GM23338 (cell line): ENCODE results near the gene ZNF853. TPM values are rescaled to one million over a fixed set of nuclear protein-coding genes. Genes with fewer than 3 reads are reported as not detected.
A peak's percentile ranks its signal among the peaks of the same experiment; 100 is the strongest.

ENCODE experiments used
- ATAC-seq: fragments of 200-7000 bp; cut with Tn5 transposase; 3 replicates; pipeline ENCODE4 v1.9.1; 2020
- DNase-seq: peaks from one replicate; pipeline ENCODE4 v3.0.0-alpha.2; 2015; ENCODE audit warnings: low spot score
- H2AFZ ChIP-seq: fragments of 200-600 bp; sonication (generic); 2 replicates; pipeline ENCODE4 v1.8.0; 2016; ENCODE audit warnings: antibody characterized with exemption, mild to moderate bottlenecking, moderate library complexity
- H3F3A ChIP-seq: fragments of 200-600 bp; sonication (generic); replicated peaks from 2 replicates; pipeline ENCODE4 v1.8.0; 2017; ENCODE audit warnings: antibody characterized with exemption, mixed run types, low read depth
- H3K27ac ChIP-seq: fragments of 200-600 bp; sonication (generic); 2 replicates; pipeline ENCODE4 v1.6.1; 2016; ENCODE audit warnings: low read depth
- H3K27me3 ChIP-seq: fragments of 200-600 bp; sonication (generic); 2 replicates; pipeline ENCODE4 v1.8.0; 2016; ENCODE audit warnings: mild to moderate bottlenecking, mixed run types, moderate library complexity; ENCODE audit not compliant: insufficient read depth
- H3K36me3 ChIP-seq: fragments of 200-600 bp; sonication (generic); 2 replicates; pipeline ENCODE4 v1.8.0; 2016; ENCODE audit warnings: mild to moderate bottlenecking; ENCODE audit not compliant: insufficient read depth
- H3K4me1 ChIP-seq: fragments of 200-600 bp; sonication (generic); 2 replicates; pipeline ENCODE4 v1.8.0; 2016; ENCODE audit warnings: mild to moderate bottlenecking, moderate library complexity; ENCODE audit not compliant: insufficient read depth
- H3K4me2 ChIP-seq: fragments of 200-600 bp; sonication (generic); 2 replicates; pipeline ENCODE4 v1.7.1; 2017; ENCODE audit warnings: mixed run types
- H3K4me3 ChIP-seq: fragments of 200-600 bp; sonication (generic); 2 replicates; pipeline ENCODE4 v1.6.1; 2016; ENCODE audit warnings: mixed run types
- H3K79me2 ChIP-seq: fragments of 200-600 bp; sonication (generic); replicated peaks from 2 replicates; pipeline ENCODE4 v1.8.0; 2017; ENCODE audit warnings: mild to moderate bottlenecking; ENCODE audit not compliant: insufficient read depth
- H3K9me2 ChIP-seq: fragments of 200-600 bp; sonication (generic); 2 replicates; pipeline ENCODE4 v1.8.0; 2017; ENCODE audit not compliant: insufficient read depth
- H4K20me1 ChIP-seq: fragments of 200-600 bp; sonication (generic); replicated peaks from 2 replicates; pipeline ENCODE4 v1.8.0; 2017; ENCODE audit warnings: mild to moderate bottlenecking; ENCODE audit not compliant: insufficient read depth
- H3K27ac Mint-ChIP-seq: 2 replicates; pipeline ENCODE4 v1.8.0; 2020; ENCODE audit warnings: inconsistent platforms, mild to moderate bottlenecking, moderate library complexity, mixed read lengths
- H3K27me3 Mint-ChIP-seq: 3 replicates; pipeline ENCODE4 v1.8.0; 2022; ENCODE audit warnings: low read depth, mild to moderate bottlenecking, moderate library complexity, mixed read lengths, inconsistent platforms; ENCODE audit not compliant: insufficient read depth, poor library complexity
- H3K36me3 Mint-ChIP-seq: 3 replicates; pipeline ENCODE4 v1.8.0; 2021; ENCODE audit warnings: low read depth, mild to moderate bottlenecking, inconsistent platforms, moderate library complexity, mixed read lengths
- H3K4me1 Mint-ChIP-seq: 3 replicates; pipeline ENCODE4 v1.8.0; 2020; ENCODE audit warnings: mild to moderate bottlenecking, inconsistent platforms, mixed read lengths
- H3K4me3 Mint-ChIP-seq: 3 replicates; pipeline ENCODE4 v1.8.0; 2021; ENCODE audit warnings: moderate library complexity, mild to moderate bottlenecking, inconsistent platforms, mixed read lengths
- H3K9me3 Mint-ChIP-seq: 3 replicates; pipeline ENCODE4 v1.8.0; 2020; ENCODE audit warnings: moderate library complexity, mild to moderate bottlenecking, inconsistent platforms, mixed read lengths
- CREB1 ChIP-seq: fragments of 250-450 bp; sonication (Bioruptor Pico); IDR thresholded peaks from 2 replicates; pipeline ENCODE4 v1.5.0; 2020; ENCODE audit warnings: low read depth, mild to moderate bottlenecking, moderate library complexity
- CTCF ChIP-seq, 2 experiments: fragments of 200-600 bp in 1 of 2; sonication (generic) in 1 of 2; conservative IDR thresholded peaks; 2 replicates each; pipeline versions ENCODE4 v1.5.1 to v1.6.1; 2016 to 2017; ENCODE audit warnings: antibody characterized with exemption in 2 of 2, low read depth in 2 of 2, mild to moderate bottlenecking in 2 of 2, moderate library complexity in 1 of 2
- ETS1 ChIP-seq: IDR thresholded peaks from 2 replicates; pipeline ENCODE4 v1.6.1; 2016; ENCODE audit warnings: antibody characterized with exemption
- EZH2 ChIP-seq: fragments of 200-600 bp; sonication (generic); IDR thresholded peaks from one replicate; pipeline ENCODE4 v1.8.0; 2017; ENCODE audit warnings: antibody characterized with exemption, mild to moderate bottlenecking, low read depth; ENCODE audit not compliant: unreplicated experiment
- EZH2phosphoT487 ChIP-seq: fragments of 200-600 bp; sonication (generic); IDR thresholded peaks from one replicate; pipeline ENCODE4 v1.8.1; 2018; ENCODE audit warnings: antibody characterized with exemption; ENCODE audit not compliant: unreplicated experiment
- JUNB ChIP-seq: IDR thresholded peaks from one replicate; pipeline ENCODE4 v1.6.1; 2016; ENCODE audit warnings: antibody characterized with exemption; ENCODE audit not compliant: unreplicated experiment
- NANOG ChIP-seq: IDR thresholded peaks from 2 replicates; pipeline ENCODE4 v1.6.1; 2016; ENCODE audit warnings: antibody characterized with exemption, borderline replicate concordance
- POLR2AphosphoS5 ChIP-seq: IDR thresholded peaks from 2 replicates; pipeline ENCODE4 v1.6.1; 2016; ENCODE audit warnings: antibody characterized with exemption, low read depth
- REST ChIP-seq: IDR thresholded peaks from one replicate; pipeline ENCODE4 v1.6.1; 2018; ENCODE audit warnings: antibody characterized with exemption; ENCODE audit not compliant: unreplicated experiment
- STAT1 ChIP-seq: IDR thresholded peaks from one replicate; pipeline ENCODE4 v1.6.1; 2016; ENCODE audit warnings: antibody characterized with exemption; ENCODE audit not compliant: unreplicated experiment
- ZNF114 ChIP-seq: fragments of 250-450 bp; sonication (Bioruptor Pico); IDR thresholded peaks from 2 replicates; pipeline ENCODE4 v1.5.0; 2020; ENCODE audit warnings: mild to moderate bottlenecking, moderate library complexity
- ZNF331 ChIP-seq: fragments of 250-450 bp; sonication (Bioruptor Pico); IDR thresholded peaks from 2 replicates; pipeline ENCODE4 v1.5.0; 2020; ENCODE audit warnings: low read depth, mild to moderate bottlenecking, moderate library complexity
- ZNF462 ChIP-seq: fragments of 250-450 bp; sonication (Bioruptor Pico); IDR thresholded peaks from 2 replicates; pipeline ENCODE4 v1.5.0; 2020; ENCODE audit warnings: mild to moderate bottlenecking, moderate library complexity
- polyA plus RNA-seq: library from polyadenylated mRNA; unstranded; fragments of >200 nt; fragmentation: Nextera tagmentation; extraction: Ambion mirVana; gene quantifications from 2 replicates; pipeline ENCODE4 v1.2.1, GENCODE V29; 2016
- total RNA-seq: library from RNA; depleted of rRNA; stranded (reverse); fragments of >200 nt; shearing (Covaris generic); gene quantifications from 2 replicates; pipeline ENCODE4 v1.2.3, GENCODE V29; 2014

ZNF853 gene
- total and polyA plus RNA-seq, 2 experiments from 2014 or later = 0.32 to 8.9 TPM

- peak within 1 kb of the TSS; percentile 94 for H3K27ac Mint-ChIP-seq
- Histone ChIP-seq H3K27me3 (no peaks in the 10 kb centered on the region), H3K4me3 (peak within 1 kb of the TSS; percentile 94), H3K9me2 (no peaks in the 10 kb centered on the region), H3K4me1 (no peaks in the 10 kb centered on the region), H2AFZ (peak within 1 kb of the TSS; percentile 80), H3K36me3 (0 out of 2 replicates have a peak, but pooled peaks cover 5% of the 10 kb centered on the region), H3K79me2 (no peaks in the 10 kb centered on the region), H3F3A (peaks cover 5% of the 10 kb centered on the region; the same call in 1 of the 2 replicates), H3K4me2 (peak within 1 kb of the TSS; percentile 84), H4K20me1 (no peaks in the 10 kb centered on the region), H3K27ac (peak within 1 kb of the TSS; percentile 96)
- peaks cover 4% of the 10 kb centered on the region for H3K27me3 Mint-ChIP-seq
- TF ChIP-seq JUNB (no peak), POLR2AphosphoS5 (peak; percentile 91), ZNF114 (CRISPR knock-in tag) (no peak), EZH2phosphoT487 (no peak), CTCF (conservative IDR thresholded peaks at IDR 0.05; ENCODE audit: low read depth in 2 of 2) (no peak), ZNF462 (CRISPR knock-in tag) (no peak), REST (no peak), EZH2 (no peak), NANOG (no peak), STAT1 (no peak), ETS1 (peak; percentile 81), CREB1 (peak; percentile 90), ZNF331 (CRISPR knock-in tag) (no peak)
- ATAC-seq (peak; percentile 94), DNase-seq (peak; percentile 91)
- peaks cover 3% of the 10 kb centered on the region; the same call in 2 of the 3 replicates for H3K4me1 Mint-ChIP-seq
- peaks cover 28% of the 10 kb centered on the region for H3K36me3 Mint-ChIP-seq
- H3K9me3 Mint-ChIP-seq = no peaks in the 10 kb centered on the region
- peak within 1 kb of the TSS; percentile 88 for H3K4me3 Mint-ChIP-seq
These were observed 37.9 kb upstream of the ZNF853 start, which contains the start of gene ZDHHC4 for GRCh38 chr7:6577369-6578113. TSS of gene ZDHHC4 (plus strand) at chr7:6577454. CDS start at chr7:6580562, 3,108 bp downstream.
